MG63 (cell line): ENCODE results near the gene SNTB2. TPM values are rescaled to one million over a fixed set of nuclear protein-coding genes. Genes with fewer than 3 reads are reported as not detected.

Experiments
- DNase-seq: peaks from one replicate; pipeline ENCODE4 v3.0.0-alpha.2; 2020
- H3K27me3 ChIP-seq: fragments of 250-450 bp; sonication (Bioruptor Pico); 2 replicates; pipeline ENCODE4 v1.5.1; 2020; ENCODE audit warnings: mild to moderate bottlenecking, moderate library complexity
- H3K36me3 ChIP-seq: fragments of 250-450 bp; sonication (Bioruptor Pico); 2 replicates; pipeline ENCODE4 v1.5.1; 2020; ENCODE audit warnings: mild to moderate bottlenecking, moderate library complexity
- H3K4me3 ChIP-seq: fragments of 250-450 bp; sonication (Bioruptor Pico); 2 replicates; pipeline ENCODE4 v1.5.1; 2020; ENCODE audit warnings: mild to moderate bottlenecking, moderate library complexity
- H3K9me3 ChIP-seq: fragments of 250-450 bp; sonication (Bioruptor Pico); 2 replicates; pipeline ENCODE4 v1.5.1; 2020; ENCODE audit warnings: mild to moderate bottlenecking, moderate library complexity
- total RNA-seq: library from RNA; depleted of rRNA; stranded (reverse); fragments of >200 nt; shearing (Covaris generic); gene quantifications from 2 replicates; pipeline ENCODE4 v1.2.3, GENCODE V29; 2014; ENCODE audit warnings: low replicate concordance

Gene SNTB2
- total RNA-seq, 1 experiment from 2014 or later, result 13.1 TPM

GRCh38 chr16:69329369-69330285, 142.7 kb downstream of the SNTB2 start:
- H3K9me3 ChIP-seq, result no peaks in the 10 kb centered on the region
- DNase-seq, result no peak
- peaks cover 46% of the 10 kb centered on the region for H3K36me3 ChIP-seq

GRCh38 chr16:69330286-69331109, 143.5 kb downstream of the SNTB2 start, which contains the start of gene PDF:
Gene PDF, minus strand, starts transcription at chr16:69330588. Its CDS starts 18 bp downstream, at chr16:69330570.
- Histone ChIP-seq H3K36me3 (peaks cover 47% of the 10 kb centered on the region), H3K9me3 (no peaks in the 10 kb centered on the region), H3K27me3 (no peaks in the 10 kb centered on the region), H3K4me3 (peak within 1 kb of the TSS; percentile 67)
- peak; percentile 93 for DNase-seq

More at GRCh38 chr16:69329369-69330285, 142.7 kb downstream of the SNTB2 start:
- H3K27me3 ChIP-seq, result no peaks in the 10 kb centered on the region
- H3K4me3 ChIP-seq, result peak overlapping the region; percentile 67

GRCh38 chr16:69334696-69335095, 147.7 kb downstream of the SNTB2 start:
- no peaks in the 10 kb centered on the region for H3K27me3 ChIP-seq
- no peaks in the 10 kb centered on the region for H3K9me3 ChIP-seq
- DNase-seq, result no peak
- no peak overlapping the region for H3K4me3 ChIP-seq
- peaks cover 38% of the 10 kb centered on the region for H3K36me3 ChIP-seq

- H3K4me3 ChIP-seq, result peak overlapping the region; percentile 84
- H3K9me3 ChIP-seq, result no peaks in the 10 kb centered on the region
- H3K27me3 ChIP-seq, result no peaks in the 10 kb centered on the region
- no peak for DNase-seq
- H3K36me3 ChIP-seq, result peaks cover 55% of the 10 kb centered on the region
These were observed 151.8 kb downstream of the SNTB2 start for GRCh38 chr16:69338557-69339288.

GRCh38 chr16:69339289-69340094, 152.5 kb downstream of the SNTB2 start, which contains the start of the genes COG8 and NIP7:
Gene COG8, minus strand, starts transcription at chr16:69339564. Its CDS starts 12 bp downstream, at chr16:69339552.
Gene NIP7, plus strand, starts transcription at chr16:69339772. Its CDS starts 58 bp downstream, at chr16:69339830.
- Histone ChIP-seq H3K36me3 (peaks cover 49% of the 10 kb centered on the region), H3K27me3 (no peaks in the 10 kb centered on the region), H3K9me3 (no peaks in the 10 kb centered on the region), H3K4me3 (peak within 1 kb of the TSS; percentile 84)
- DNase-seq, result peak; percentile 93

- Histone ChIP-seq H3K36me3 (peaks cover 44% of the 10 kb centered on the region), H3K4me3 (peak overlapping the region; percentile 84), H3K9me3 (no peaks in the 10 kb centered on the region), H3K27me3 (no peaks in the 10 kb centered on the region)
- no peak for DNase-seq
These were observed 153.2 kb downstream of the SNTB2 start for GRCh38 chr16:69340095-69340644.

- no peak for DNase-seq
- Histone ChIP-seq H3K36me3 (peaks cover 33% of the 10 kb centered on the region), H3K9me3 (no peaks in the 10 kb centered on the region), H3K27me3 (no peaks in the 10 kb centered on the region), H3K4me3 (no peak overlapping the region)
These were observed 157.2 kb downstream of the SNTB2 start for GRCh38 chr16:69344171-69344570.

GRCh38 chr16:69345923-69346322, 159.0 kb downstream of the SNTB2 start:
- Histone ChIP-seq H3K9me3 (no peaks in the 10 kb centered on the region), H3K36me3 (peaks cover 24% of the 10 kb centered on the region), H3K27me3 (no peaks in the 10 kb centered on the region), H3K4me3 (no peak overlapping the region)
- no peak for DNase-seq

GRCh38 chr16:69346683-69347082, 159.7 kb downstream of the SNTB2 start:
- DNase-seq, result no peak
- H3K4me3 ChIP-seq, result no peak overlapping the region
- H3K9me3 ChIP-seq, result no peaks in the 10 kb centered on the region
- H3K27me3 ChIP-seq, result no peaks in the 10 kb centered on the region
- H3K36me3 ChIP-seq, result peaks cover 16% of the 10 kb centered on the region

- H3K9me3 ChIP-seq, result no peaks in the 10 kb centered on the region
- H3K4me3 ChIP-seq, result no peak overlapping the region
- H3K27me3 ChIP-seq, result no peaks in the 10 kb centered on the region
- no peak for DNase-seq
- peaks cover 5% of the 10 kb centered on the region for H3K36me3 ChIP-seq
These were observed 161.3 kb downstream of the SNTB2 start for GRCh38 chr16:69348222-69348621.

GRCh38 chr16:69349536-69349935, 162.6 kb downstream of the SNTB2 start:
- no peak for DNase-seq
- no peaks in the 10 kb centered on the region; the same call in 1 of the 2 replicates for H3K36me3 ChIP-seq
- no peak overlapping the region for H3K4me3 ChIP-seq
- no peaks in the 10 kb centered on the region for H3K9me3 ChIP-seq
- H3K27me3 ChIP-seq, result no peaks in the 10 kb centered on the region

- no peaks in the 10 kb centered on the region for H3K9me3 ChIP-seq
- H3K4me3 ChIP-seq, result no peak overlapping the region
- no peak for DNase-seq
- no peaks in the 10 kb centered on the region for H3K27me3 ChIP-seq
- H3K36me3 ChIP-seq, result no peaks in the 10 kb centered on the region; the same call in 1 of the 2 replicates
These were observed 163.7 kb downstream of the SNTB2 start for GRCh38 chr16:69350536-69351133.

GRCh38 chr16:69351309-69352027, 164.5 kb downstream of the SNTB2 start, which contains the start of gene TMED6:
Gene TMED6, minus strand, starts transcription at chr16:69351786. Its CDS starts 33 bp downstream, at chr16:69351753.
- no peaks in the 10 kb centered on the region for H3K9me3 ChIP-seq
- DNase-seq, result no peak
- no peaks in the 10 kb centered on the region for H3K27me3 ChIP-seq
- H3K36me3 ChIP-seq, result no peaks in the 10 kb centered on the region
- H3K4me3 ChIP-seq, result no peak within 1 kb of the TSS
